CD4-positive, alpha-beta T cell (primary cell): ENCODE measurements around the gene ADIPOR2. TPM values are rescaled to one million over a fixed set of nuclear protein-coding genes. Genes with fewer than 3 reads are reported as not detected.

Source experiments
- ATAC-seq: fragments of 200-7000 bp; cut with Tn5 transposase; one replicate; pipeline ENCODE4 v1.10.0; 2022; ENCODE audit warnings: mild to moderate bottlenecking; ENCODE audit not compliant: poor library complexity
- CTCF ChIA-PET: fragments of 350-600 bp; sonication (Branson Sonifier 250); formaldehyde crosslinking; loops from one replicate; lab custom pipeline; 2021; ENCODE audit warnings: antibody characterized with exemption, inconsistent platforms; lab: Charles Lee
- POLR2A ChIA-PET: fragments of 350-600 bp; sonication (Branson Sonifier 250); formaldehyde crosslinking; loops from one replicate; lab custom pipeline; 2021; ENCODE audit warnings: antibody characterized with exemption, inconsistent platforms; lab: Charles Lee
- DNase-seq, 14 experiments: peaks; one replicate each; pipeline ENCODE4 v3.0.0-alpha.2; 2013 to 2020; ENCODE audit warnings: mixed read lengths in 2 of 14
- H3K27ac ChIP-seq, 2 donors: one replicate each; pipeline versions ENCODE4 v1.5.1 to v1.7.0; 2013; ENCODE audit warnings: low read length in 2 of 2, low read depth in 1 of 2, mild to moderate bottlenecking in 1 of 2
- H3K27me3 ChIP-seq, 2 experiments: 1 replicate in 1 of 2; 2 replicates in 1 of 2; pipeline versions ENCODE4 v1.6.1 to v1.7.0; 2013; ENCODE audit warnings: low read length in 2 of 2, control low read depth in 1 of 2, mild to moderate bottlenecking in 1 of 2, moderate library complexity in 1 of 2; ENCODE audit not compliant: insufficient read depth in 2 of 2, control insufficient read depth in 1 of 2
- H3K36me3 ChIP-seq: one replicate; pipeline ENCODE4 v1.6.1; 2013; ENCODE audit warnings: low read length, control low read depth; ENCODE audit not compliant: insufficient read depth
- H3K4me1 ChIP-seq: one replicate; pipeline ENCODE4 v1.6.1; 2013; ENCODE audit warnings: low read length, control low read depth; ENCODE audit not compliant: insufficient read depth
- H3K4me3 ChIP-seq: one replicate; pipeline ENCODE4 v1.5.1; 2013; ENCODE audit warnings: mild to moderate bottlenecking, low read length, moderate library complexity
- H3K9me3 ChIP-seq, 2 experiments: 1 replicate in 1 of 2; 2 replicates in 1 of 2; pipeline versions ENCODE4 v1.6.1 to v1.7.0; 2013; ENCODE audit warnings: low read length in 2 of 2, mild to moderate bottlenecking in 2 of 2, control low read depth in 1 of 2, moderate library complexity in 1 of 2; ENCODE audit not compliant: control insufficient read depth in 1 of 2, insufficient read depth in 1 of 2
- H3K27ac Mint-ChIP-seq: one replicate; pipeline ENCODE4 v1.8.0; 2020; ENCODE audit warnings: mixed read lengths
- H3K27me3 Mint-ChIP-seq: one replicate; pipeline ENCODE4 v1.8.0; 2021; ENCODE audit warnings: mixed read lengths
- H3K36me3 Mint-ChIP-seq: one replicate; pipeline ENCODE4 v1.8.0; 2021; ENCODE audit warnings: low read depth, mixed read lengths
- H3K4me1 Mint-ChIP-seq: one replicate; pipeline ENCODE4 v1.8.0; 2021; ENCODE audit warnings: low read depth, mixed read lengths
- H3K4me3 Mint-ChIP-seq: one replicate; pipeline ENCODE4 v1.8.0; 2020; ENCODE audit warnings: mild to moderate bottlenecking, mixed read lengths
- H3K9me3 Mint-ChIP-seq: one replicate; pipeline ENCODE4 v1.8.0; 2020; ENCODE audit warnings: mixed read lengths
- intact Hi-C, 2 experiments: fragments of 100-400 bp; cut with DNase I in 1 of 2; cut with micrococcal nuclease in 1 of 2; formaldehyde crosslinking; loops; one replicate each; pipeline versions ENCODE4 v1.15.1 to v1.9.0; 2023 to 2025; cut with DNase I, micrococcal nuclease
- total RNA-seq, 174 experiments: library from RNA in 2 of 174; stranded (reverse) in 2 of 174; gene quantifications; one replicate each; pipeline ENCODE4 v1.2.3 and lab custom pipeline; 2021 to 2026
- TF ChIP-seq, protein P1 (sequence below): fragments of 200-600 bp; IDR thresholded peaks from one replicate; pipeline ENCODE4 v1.8.0; 2022; ENCODE audit warnings: antibody characterized with exemption, mild to moderate bottlenecking

Gene ADIPOR2
- total RNA-seq, 2 experiments from 2014 or later = 12.5 to 12.6 TPM

DNA sequence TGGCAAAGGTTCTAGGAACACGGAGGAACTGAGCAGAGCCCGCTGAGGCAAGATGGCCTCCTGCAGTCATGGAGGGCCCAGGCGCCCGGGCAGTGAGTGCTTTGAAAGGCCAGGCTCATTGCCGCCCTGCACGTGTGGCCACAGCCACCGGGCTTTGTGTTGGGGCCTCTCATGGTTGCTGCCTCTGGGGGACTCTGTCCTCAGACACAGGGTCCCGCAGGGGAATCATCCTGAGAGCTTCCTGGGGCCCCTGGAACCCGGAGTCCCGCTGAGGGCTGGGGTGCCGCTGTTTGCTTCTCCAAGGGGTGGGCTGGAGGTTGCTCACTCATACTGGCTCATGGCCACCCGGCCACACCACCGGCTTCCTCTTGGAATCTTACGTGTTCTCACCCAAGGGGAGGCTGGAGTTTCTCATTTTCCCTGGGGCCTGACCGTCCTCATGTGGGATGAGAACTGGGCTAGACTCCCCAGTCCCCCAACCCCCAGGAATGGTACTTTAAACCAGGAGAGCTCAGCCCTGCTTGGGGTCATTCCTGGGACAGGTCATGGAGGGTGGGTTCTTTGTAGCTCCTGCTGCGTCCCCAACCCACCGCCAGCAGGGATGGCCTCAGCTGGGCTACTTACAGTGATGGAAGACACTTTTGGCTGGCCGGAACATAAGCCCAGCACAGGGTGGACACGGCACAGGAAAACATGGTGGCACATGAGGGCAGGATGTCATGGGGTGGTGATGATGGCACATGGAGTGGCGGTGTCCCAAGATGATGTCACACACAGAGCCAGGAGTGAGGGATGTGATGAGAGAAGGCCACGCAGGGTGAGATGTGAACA is 108.4 kb downstream of the ADIPOR2 start:
- DNase-seq = peak in 1 of 14 experiments; percentile 13
- Histone ChIP-seq H3K4me3 (no peak overlapping the region), H3K27ac (no peak overlapping the region), H3K27me3 (no peaks in the 10 kb centered on the region), H3K4me1 (peaks cover 23% of the 10 kb centered on the region), H3K9me3 (no peaks in the 10 kb centered on the region), H3K36me3 (no peaks in the 10 kb centered on the region)
- H3K4me3 Mint-ChIP-seq = peak overlapping the region; percentile 10
- intact Hi-C loops = loop anchor here (5.0 to 10.0 kb wide), 7 partner anchors 236 to 1953 kb away; partner anchors contain the start of genes CRACR2A (in 1 of the 2) and FKBP4 (in 1 of the 2)
- H3K27me3 Mint-ChIP-seq = no peaks in the 10 kb centered on the region
- TF ChIP-seq, protein P1, sequence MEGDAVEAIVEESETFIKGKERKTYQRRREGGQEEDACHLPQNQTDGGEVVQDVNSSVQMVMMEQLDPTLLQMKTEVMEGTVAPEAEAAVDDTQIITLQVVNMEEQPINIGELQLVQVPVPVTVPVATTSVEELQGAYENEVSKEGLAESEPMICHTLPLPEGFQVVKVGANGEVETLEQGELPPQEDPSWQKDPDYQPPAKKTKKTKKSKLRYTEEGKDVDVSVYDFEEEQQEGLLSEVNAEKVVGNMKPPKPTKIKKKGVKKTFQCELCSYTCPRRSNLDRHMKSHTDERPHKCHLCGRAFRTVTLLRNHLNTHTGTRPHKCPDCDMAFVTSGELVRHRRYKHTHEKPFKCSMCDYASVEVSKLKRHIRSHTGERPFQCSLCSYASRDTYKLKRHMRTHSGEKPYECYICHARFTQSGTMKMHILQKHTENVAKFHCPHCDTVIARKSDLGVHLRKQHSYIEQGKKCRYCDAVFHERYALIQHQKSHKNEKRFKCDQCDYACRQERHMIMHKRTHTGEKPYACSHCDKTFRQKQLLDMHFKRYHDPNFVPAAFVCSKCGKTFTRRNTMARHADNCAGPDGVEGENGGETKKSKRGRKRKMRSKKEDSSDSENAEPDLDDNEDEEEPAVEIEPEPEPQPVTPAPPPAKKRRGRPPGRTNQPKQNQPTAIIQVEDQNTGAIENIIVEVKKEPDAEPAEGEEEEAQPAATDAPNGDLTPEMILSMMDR = no peak
- H3K36me3 Mint-ChIP-seq = no peaks in the 10 kb centered on the region
- ChIA-PET POLR2A (no interaction called here), CTCF (interaction anchor here (1.2 to 5.1 kb wide), 3 partner anchors 141 to 146 kb away, joined by 4 to 122 read pairs (median 15); no protein-coding TSS in a partner anchor)
- H3K27ac Mint-ChIP-seq = no peak overlapping the region
- no peak for ATAC-seq
- H3K4me1 Mint-ChIP-seq = peaks cover 9% of the 10 kb centered on the region
- no peaks in the 10 kb centered on the region for H3K9me3 Mint-ChIP-seq

DNA sequence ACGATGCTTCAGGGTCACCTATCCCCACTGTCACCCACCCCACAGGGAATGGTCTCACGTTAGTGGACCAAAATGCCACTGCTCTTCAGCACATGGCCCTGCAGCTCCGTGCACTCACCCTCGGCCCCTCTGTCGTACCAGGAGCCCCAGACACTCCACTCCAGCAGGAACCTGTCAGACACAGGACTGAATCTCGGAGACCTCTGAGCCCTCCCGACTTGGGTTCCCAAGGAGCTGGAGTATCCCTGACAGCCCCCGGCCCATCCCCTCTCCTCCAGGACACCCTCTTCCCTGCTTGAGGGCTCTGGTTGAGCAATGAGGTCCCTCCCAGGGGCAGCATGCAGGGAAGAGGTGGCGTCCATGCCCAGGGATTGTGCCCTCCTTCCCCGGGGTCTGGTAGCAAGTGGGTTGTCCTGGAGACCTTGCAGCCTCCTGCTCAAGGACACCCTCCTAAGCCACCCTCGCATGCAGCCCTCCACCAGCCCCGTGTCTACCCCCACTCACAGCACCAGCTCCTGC is 109.1 kb downstream of the ADIPOR2 start:
- no peaks in the 10 kb centered on the region for H3K9me3 ChIP-seq
- Mint-ChIP-seq H3K4me3 (peak overlapping the region; percentile 10), H3K9me3 (no peaks in the 10 kb centered on the region), H3K4me1 (peaks cover 15% of the 10 kb centered on the region), H3K36me3 (no peaks in the 10 kb centered on the region), H3K27me3 (no peaks in the 10 kb centered on the region), H3K27ac (no peak overlapping the region)
- H3K4me1 ChIP-seq = peaks cover 28% of the 10 kb centered on the region
- no peaks in the 10 kb centered on the region for H3K36me3 ChIP-seq
- no peak overlapping the region for H3K4me3 ChIP-seq
- no peaks in the 10 kb centered on the region for H3K27me3 ChIP-seq
- DNase-seq (peak in 1 of 14 experiments; percentile 22), ATAC-seq (no peak)
- intact Hi-C loops = loop anchor here (5.0 to 10.0 kb wide), 7 partner anchors 235 to 1952 kb away; partner anchors contain the start of genes CRACR2A (in 1 of the 2) and FKBP4 (in 1 of the 2)
- CTCF ChIA-PET = interaction anchor here (2.8 kb wide), 1 partner anchor 140 kb away, joined by 15 read pairs; no protein-coding TSS in a partner anchor
- no peak overlapping the region for H3K27ac ChIP-seq
- TF ChIP-seq, protein P1 = no peak
- POLR2A ChIA-PET = no interaction called here

DNA sequence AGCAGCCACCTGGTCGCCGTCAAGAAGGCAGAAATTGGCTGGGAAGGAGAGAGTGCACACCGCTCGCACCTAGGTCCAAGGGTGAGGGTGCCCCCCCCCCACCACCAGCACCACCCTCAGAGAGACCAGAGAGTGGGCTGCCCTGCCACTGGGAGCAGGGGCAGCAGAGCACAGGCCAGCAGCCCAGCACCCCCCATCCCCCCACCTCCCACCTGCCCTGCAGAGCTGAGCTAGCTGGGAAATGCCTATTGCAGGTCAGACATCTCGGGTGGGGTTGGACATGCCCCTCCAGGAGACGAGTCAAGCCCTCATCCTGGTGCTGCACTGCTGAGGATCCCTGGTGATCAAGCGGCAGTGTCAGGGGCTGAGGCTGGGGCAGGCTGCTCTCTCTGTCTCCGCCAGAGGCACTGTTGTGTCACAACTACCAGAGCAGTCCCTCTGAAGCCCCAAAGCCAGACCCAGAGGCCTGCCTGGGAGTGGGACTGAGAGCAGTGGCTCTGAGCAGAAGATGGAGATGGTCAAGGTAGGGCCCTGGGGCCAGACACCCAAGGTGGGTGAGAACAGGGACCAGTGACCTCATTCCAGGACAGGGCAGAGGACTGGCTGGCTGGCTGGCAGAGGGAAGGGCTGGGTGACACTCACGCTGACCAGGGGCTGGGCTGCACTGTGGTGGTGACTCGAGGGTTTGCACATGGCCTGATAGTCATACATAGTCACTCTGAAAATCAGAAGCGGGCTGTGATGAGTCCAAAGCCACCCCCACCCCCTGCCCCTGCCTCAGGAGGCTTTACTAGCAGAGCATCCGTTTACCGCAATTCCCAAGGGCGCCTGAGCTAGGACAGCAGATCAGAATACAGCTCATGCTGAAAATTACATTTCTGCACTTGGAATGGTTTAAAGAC is 109.8 kb downstream of the ADIPOR2 start:
- Mint-ChIP-seq H3K9me3 (no peaks in the 10 kb centered on the region), H3K27me3 (no peaks in the 10 kb centered on the region), H3K36me3 (no peaks in the 10 kb centered on the region), H3K27ac (no peak overlapping the region), H3K4me3 (peak overlapping the region; percentile 60), H3K4me1 (peaks cover 14% of the 10 kb centered on the region)
- CTCF ChIA-PET = interaction anchor here (2.8 kb wide), 1 partner anchor 139 kb away, joined by 15 read pairs; no protein-coding TSS in a partner anchor
- no peaks in the 10 kb centered on the region for H3K9me3 ChIP-seq
- no peak overlapping the region for H3K4me3 ChIP-seq
- DNase-seq = peak in 3 of 14 experiments; percentile 17 to 44 (median 34)
- H3K27me3 ChIP-seq = no peaks in the 10 kb centered on the region
- no peaks in the 10 kb centered on the region for H3K36me3 ChIP-seq
- peaks cover 30% of the 10 kb centered on the region for H3K4me1 ChIP-seq
- no peak overlapping the region for H3K27ac ChIP-seq
- TF ChIP-seq, protein P1 = no peak
- ATAC-seq = no peak
- intact Hi-C loops = no loop called here
- POLR2A ChIA-PET = no interaction called here
